K562 (cell line): ENCODE results near the gene HIPK2. TPM values are rescaled to one million over a fixed set of nuclear protein-coding genes. Genes with fewer than 3 reads are reported as not detected.

Experiments used
- ATAC-seq: fragments of 200-7000 bp; cut with Tn5 transposase; 3 replicates; pipeline ENCODE4 v1.9.1; 2020; ENCODE audit warnings: moderate library complexity
- BruUV-seq: library from RNA; stranded (reverse); fragments of 400-500 nt; replicated peaks from 2 replicates; lab custom pipeline; 2021; lab: Mats Ljungman, UMichigan
- CTCF ChIA-PET: fragments of 300-600 bp; formaldehyde crosslinking; extraction: SDS; loops from one replicate; lab custom pipeline; 2021; ENCODE audit warnings: low intra/inter-chr PET ratio; lab: Yijun Ruan, JAX
- POLR2A ChIA-PET: fragments of 300-600, 350-650 bp; sonication (Branson Sonifier 250); formaldehyde crosslinking; extraction: SDS; loops from one replicate; lab custom pipeline; 2021; ENCODE audit warnings: antibody characterized with exemption, inconsistent platforms; lab: Yijun Ruan, JAX
- DNase-seq, 4 experiments: peaks; one replicate each; pipeline versions ENCODE4 v3.0.0 to v3.0.0-alpha.2; 2011 to 2018; ENCODE audit warnings: low spot score in 3 of 4, mixed read lengths in 3 of 4; ENCODE audit errors: extremely low read depth in 1 of 4
- FAIRE-seq: peaks from 2 replicates; lab custom pipeline; 2011; peaks lifted over from hg19 to GRCh38; lab: Jason Lieb, UNC
- H2AFZ ChIP-seq: 2 replicates; pipeline ENCODE4 v1.6.0; 2011; ENCODE audit warnings: low read depth, low read length, control low read depth, inconsistent platforms
- H3K27ac ChIP-seq: fragments of 200-600 bp; 3 replicates; pipeline ENCODE4 v1.8.0; 2011; ENCODE audit warnings: low read depth, mild to moderate bottlenecking, control low read depth, inconsistent platforms, low read length, moderate library complexity, mixed read lengths; ENCODE audit errors: extremely low read depth
- H3K27me3 ChIP-seq, 2 experiments: fragments of 300-600 bp in 1 of 2; 2 replicates in 1 of 2; 3 replicates in 1 of 2; pipeline versions ENCODE4 v1.6.0 to v1.8.0; 2011; ENCODE audit warnings: inconsistent platforms in 2 of 2, low read length in 2 of 2, mild to moderate bottlenecking in 1 of 2, mixed read lengths in 1 of 2, moderate library complexity in 1 of 2; ENCODE audit not compliant: control insufficient read depth in 2 of 2, insufficient read depth in 2 of 2
- H3K36me3 ChIP-seq: fragments of 300-600 bp; 3 replicates; pipeline ENCODE4 v1.8.0; 2011; ENCODE audit warnings: mild to moderate bottlenecking, low read length, inconsistent platforms; ENCODE audit not compliant: control insufficient read depth, insufficient read depth
- H3K4me1 ChIP-seq, 2 experiments: fragments of 200-600 bp in 1 of 2; replicated peaks in 1 of 2; 2 replicates in 1 of 2; 3 replicates in 1 of 2; pipeline versions ENCODE4 v1.5.1 to v1.8.0; 2011; ENCODE audit warnings: inconsistent platforms in 2 of 2, low read length in 2 of 2, mild to moderate bottlenecking in 1 of 2, mixed read lengths in 1 of 2, moderate library complexity in 1 of 2; ENCODE audit not compliant: control insufficient read depth in 2 of 2, insufficient read depth in 2 of 2
- H3K4me2 ChIP-seq: 2 replicates; pipeline ENCODE4 v1.6.1; 2011; ENCODE audit warnings: low read length, control low read depth, inconsistent platforms, mixed read lengths; ENCODE audit not compliant: insufficient read depth
- H3K4me3 ChIP-seq: fragments of 200-600 bp; sonication (generic), shearing (Covaris generic); 2 replicates; pipeline ENCODE4 v1.5.1; 2016; ENCODE audit warnings: control low read depth, inconsistent platforms
- H3K79me2 ChIP-seq: fragments of 200-600 bp; 3 replicates; pipeline ENCODE4 v1.8.0; 2011; ENCODE audit warnings: low read length, inconsistent platforms; ENCODE audit not compliant: control insufficient read depth, insufficient read depth
- H3K9ac ChIP-seq, 2 experiments: 2 replicates each; pipeline versions ENCODE4 v1.6.0 to v1.6.1; 2011; ENCODE audit warnings: low read depth in 2 of 2, low read length in 2 of 2, control low read depth in 1 of 2, inconsistent platforms in 1 of 2, mild to moderate bottlenecking in 1 of 2, mixed read lengths in 1 of 2; ENCODE audit not compliant: insufficient read depth in 1 of 2
- H3K9me1 ChIP-seq: one replicate; pipeline ENCODE4 v1.6.0; 2011; ENCODE audit warnings: inconsistent platforms, mild to moderate bottlenecking, low read length, moderate library complexity; ENCODE audit not compliant: control insufficient read depth, insufficient read depth
- H3K9me3 ChIP-seq: replicated peaks from 2 replicates; pipeline ENCODE4 v1.5.1; 2011; ENCODE audit warnings: low read depth, low read length, inconsistent platforms; ENCODE audit not compliant: control insufficient read depth, insufficient read depth
- H4K20me1 ChIP-seq: replicated peaks from 2 replicates; pipeline ENCODE4 v1.6.1; 2011; ENCODE audit warnings: low read length, inconsistent platforms, mixed read lengths; ENCODE audit not compliant: control insufficient read depth, insufficient read depth
- E2F6 ChIP-seq, 2 experiments: IDR thresholded peaks; 2 replicates each; pipeline ENCODE4 v1.6.1; 2011; ENCODE audit warnings: borderline replicate concordance in 1 of 2, control low read depth in 1 of 2, low read depth in 1 of 2, low read length in 1 of 2, mild to moderate bottlenecking in 1 of 2, mixed read lengths in 1 of 2, moderate library complexity in 1 of 2; ENCODE audit not compliant: insufficient read depth in 1 of 2, insufficient read length in 1 of 2, poor library complexity in 1 of 2, severe bottlenecking in 1 of 2; ENCODE audit errors: extremely low read depth in 1 of 2
- MEIS2 ChIP-seq: fragments of 450-650 bp; IDR thresholded peaks from 2 replicates; pipeline ENCODE4 v1.6.1; 2014; ENCODE audit warnings: mild to moderate bottlenecking; ENCODE audit not compliant: partially characterized antibody
- PHF21A ChIP-seq: fragments of 450-650 bp; IDR thresholded peaks from 2 replicates; pipeline ENCODE4 v1.6.1; 2017; ENCODE audit warnings: low read depth, borderline replicate concordance
- TCF7 ChIP-seq: sonication (generic); IDR thresholded peaks from 2 replicates; pipeline ENCODE4 v1.6.1; 2016; ENCODE audit warnings: antibody characterized with exemption, borderline replicate concordance
- TSC22D4 ChIP-seq: fragments of 450-650 bp; IDR thresholded peaks from 2 replicates; pipeline ENCODE4 v1.6.1; 2016; ENCODE audit warnings: missing genetic modification characterization, missing biosample characterization, control low read depth
- ZNF445 ChIP-seq: fragments of 250-450 bp; sonication (Bioruptor Pico); IDR thresholded peaks from 2 replicates; pipeline ENCODE4 v1.4.0; 2020; ENCODE audit warnings: low read depth, mild to moderate bottlenecking, moderate library complexity
- ZNF644 ChIP-seq: fragments of 200-800 bp; sonication (Bioruptor generic); IDR thresholded peaks from 2 replicates; pipeline ENCODE4 v1.6.1; 2016; ENCODE audit warnings: low read depth, missing genetic modification characterization, missing compliant biosample characterization
- ZNF778 ChIP-seq: fragments of 450-650 bp; formaldehyde crosslinking; IDR thresholded peaks from 2 replicates; pipeline ENCODE4 v1.4.0; 2020; ENCODE audit warnings: mild to moderate bottlenecking, moderate library complexity
- WGBS: fragments of 100-300 bp; shearing (Covaris generic); methylation state at CpG from one replicate; pipeline ENCODE4 v1.1.6; 2016; ENCODE audit warnings: low coverage, mixed read lengths; ENCODE audit not compliant: insufficient coverage; ENCODE audit errors: missing lambda C conversion rate; 5-methylcytosine and 5-hydroxymethylcytosine counted together
- in situ Hi-C: fragments of 300-500 bp; cut with MboI; formaldehyde crosslinking; loops from 4 replicates; pipeline ENCODE4 v1.15.0; 2018; ENCODE audit warnings: inconsistent platforms, mixed read lengths
- intact Hi-C: fragments of 100-400 bp; cut with micrococcal nuclease; formaldehyde crosslinking; loops from 2 replicates; pipeline ENCODE4 v1.14.2; 2022
- polyA plus RNA-seq, 8 experiments: library from polyadenylated mRNA; depleted of rRNA in 4 of 8; stranded (reverse) in 5 of 8; unstranded in 3 of 8; fragments of >200 nt; fragmentation: Nextera tagmentation in 2 of 8; fragmentation: Illumina TruSeq in 1 of 8; extraction: Ambion mirVana in 2 of 8; extraction: Trizol in 1 of 8; gene quantifications; 2 replicates each; pipeline versions ENCODE4 v1.2.1 to v1.2.3, GENCODE V29; 2011 to 2014; ENCODE audit warnings: inconsistent platforms in 1 of 8, missing spikeins in 1 of 8
- total RNA-seq, 7 experiments: library from RNA; depleted of rRNA in 6 of 7; stranded (reverse); fragments of >200 nt in 6 of 7; fragmentation: Illumina TruSeq in 2 of 7; extraction: Trizol in 2 of 7; gene quantifications; 2 replicates each; pipeline versions ENCODE4 v1.2.1 to v1.2.3, GENCODE V29; 2011 to 2021; ENCODE audit warnings: low replicate concordance in 1 of 7
- TF ChIP-seq, protein P1 (sequence below): fragments of 250-450 bp; sonication (Bioruptor Pico); IDR thresholded peaks from 2 replicates; pipeline ENCODE4 v1.8.0; 2022; ENCODE audit warnings: inconsistent platforms, mild to moderate bottlenecking, moderate library complexity, borderline replicate concordance

HIPK2 gene
- total and polyA plus RNA-seq, 9 of the 15 experiments (the other 6 are each of a cell fraction or from before 2014, with no cell fraction given): 0.69 to 19.8 (median 5.1) TPM

DNA sequence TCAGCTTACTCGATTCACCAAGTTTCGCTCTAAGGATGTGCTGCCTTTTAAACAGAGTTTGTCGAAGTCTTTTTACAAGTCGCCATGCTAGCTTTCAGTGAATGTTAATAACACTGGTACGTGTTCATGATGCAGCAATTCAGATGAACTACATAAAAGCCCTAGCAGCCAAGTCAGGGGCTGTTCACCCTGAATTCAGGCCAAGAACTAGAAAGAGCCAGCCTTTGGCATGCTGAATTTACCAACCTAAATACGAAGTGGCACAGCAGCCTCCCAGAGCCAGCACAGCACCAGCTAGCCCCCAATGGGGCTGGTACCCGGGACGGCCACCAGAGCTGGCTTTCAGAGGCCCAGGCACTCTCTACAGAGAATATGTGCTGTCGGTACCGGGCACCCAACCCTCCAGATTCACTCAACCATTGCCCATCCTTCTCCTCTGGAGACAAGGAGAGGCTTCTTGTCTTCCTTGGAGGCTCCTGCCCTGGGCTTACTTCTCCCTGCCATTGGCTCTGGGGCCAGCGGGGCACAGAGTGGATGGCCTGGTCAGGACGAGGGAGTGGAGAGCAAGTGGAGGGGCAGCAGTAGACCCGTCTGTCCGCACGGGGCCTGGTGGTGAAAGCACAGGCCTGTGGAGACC, 64.2 kb downstream of the HIPK2 start:
- Histone ChIP-seq H3K36me3 (peaks cover 14% of the 10 kb centered on the region; the same call in 2 of the 3 replicates), H3K9me3 (no peaks in the 10 kb centered on the region), H3K4me1 (no peaks in the 10 kb centered on the region), H3K27me3 (no peaks in the 10 kb centered on the region), H3K4me3 (no peak overlapping the region), H3K9ac (0 out of 4 replicates have a peak overlapping the region, but pooled peaks of 1 of the 2 experiments have one; percentile 21), H3K4me2 (no peak overlapping the region), H3K9me1 (no peaks in the 10 kb centered on the region), H4K20me1 (0 out of 2 replicates have a peak, but pooled peaks cover 3% of the 10 kb centered on the region), H2AFZ (no peak overlapping the region), H3K79me2 (no peaks in the 10 kb centered on the region), H3K27ac (no peak overlapping the region)
- no peak; the same call in 2 of the 3 replicates for ATAC-seq
- TF ChIP-seq TCF7 (no peak), PHF21A (no peak), MEIS2 (no peak), E2F6 (IDR thresholded peaks at IDR 0.05; ENCODE audit: borderline replicate concordance in 1 of 2, extremely low read depth in 1 of 2, insufficient read depth in 1 of 2, insufficient read length in 1 of 2, low read depth in 1 of 2, low read length in 1 of 2, poor library complexity in 1 of 2, severe bottlenecking in 1 of 2) (no peak), ZNF778 (CRISPR knock-in tag) (no peak), ZNF445 (CRISPR knock-in tag) (no peak), TSC22D4 (no peak), ZNF644 (tag) (no peak)
- TF ChIP-seq, protein P1, sequence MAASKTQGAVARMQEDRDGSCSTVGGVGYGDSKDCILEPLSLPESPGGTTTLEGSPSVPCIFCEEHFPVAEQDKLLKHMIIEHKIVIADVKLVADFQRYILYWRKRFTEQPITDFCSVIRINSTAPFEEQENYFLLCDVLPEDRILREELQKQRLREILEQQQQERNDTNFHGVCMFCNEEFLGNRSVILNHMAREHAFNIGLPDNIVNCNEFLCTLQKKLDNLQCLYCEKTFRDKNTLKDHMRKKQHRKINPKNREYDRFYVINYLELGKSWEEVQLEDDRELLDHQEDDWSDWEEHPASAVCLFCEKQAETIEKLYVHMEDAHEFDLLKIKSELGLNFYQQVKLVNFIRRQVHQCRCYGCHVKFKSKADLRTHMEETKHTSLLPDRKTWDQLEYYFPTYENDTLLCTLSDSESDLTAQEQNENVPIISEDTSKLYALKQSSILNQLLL (CRISPR knock-in tag): no peak
- BruUV-seq: no TSS peak
- POLR2A ChIA-PET: interaction anchor here (0.6 to 1.2 kb wide), 2 partner anchors 24 to 668 kb away, joined by 3 read pairs; no protein-coding TSS in a partner anchor
- FAIRE-seq: no peak
- CTCF ChIA-PET: no interaction called here
- intact Hi-C loops (no loop called here), in situ Hi-C loops (no loop called here)
- 57% methylated on average over 15 of the region's 15 CpGs for WGBS
- no peak for DNase-seq
